Measurements from ENCODE around the gene RGS7.

RGS7 gene

GRCh38 chr1:240962086-240962485, 394.9 kb downstream of the RGS7 start:
- H3K4me2 ChIP-seq (ENCODE audit: low read length) = no peak overlapping the region
- H3K27ac ChIP-seq (ENCODE audit: low read length) = no peak overlapping the region
- peaks cover 40% of the 10 kb centered on the region for H3K27me3 ChIP-seq (ENCODE audit: low read depth, low read length)
- H4K20me1 ChIP-seq (ENCODE audit: insufficient read depth, low read length) = no peaks in the 10 kb centered on the region
- H3K36me3 ChIP-seq (replicated peaks; ENCODE audit: low read depth, low read length) = no peaks in the 10 kb centered on the region
- TF ChIP-seq CTCF (IDR thresholded peaks at IDR 0.05; ENCODE audit: low read depth, low read length) = no peak
- no peak for TF ChIP-seq EZH2phosphoT487 (IDR thresholded peaks at IDR 0.05; ENCODE audit: low read depth)
- H3K79me2 ChIP-seq (ENCODE audit: low read length) = no peaks in the 10 kb centered on the region
- H3K4me3 ChIP-seq (ENCODE audit: low read length) = no peak overlapping the region
- no peaks in the 10 kb centered on the region for H3K4me1 ChIP-seq (ENCODE audit: low read length)
- H3K9me3 ChIP-seq (ENCODE audit: insufficient read depth, low read length) = no peaks in the 10 kb centered on the region
- no peak overlapping the region for H3K9ac ChIP-seq (ENCODE audit: low read length)
- H2AFZ ChIP-seq (ENCODE audit: low read depth, low read length) = no peak overlapping the region

- TF ChIP-seq EZH2phosphoT487 (IDR thresholded peaks at IDR 0.05; ENCODE audit: low read depth) (no peak), CTCF (IDR thresholded peaks at IDR 0.05; ENCODE audit: low read depth, low read length) (no peak)
- Histone ChIP-seq H4K20me1 (ENCODE audit: insufficient read depth, low read length) (no peaks in the 10 kb centered on the region), H3K4me2 (ENCODE audit: low read length) (no peak overlapping the region), H3K27ac (ENCODE audit: low read length) (no peak overlapping the region), H3K9ac (ENCODE audit: low read length) (no peak overlapping the region), H3K4me3 (ENCODE audit: low read length) (no peak overlapping the region), H3K9me3 (ENCODE audit: insufficient read depth, low read length) (no peaks in the 10 kb centered on the region), H3K79me2 (ENCODE audit: low read length) (no peaks in the 10 kb centered on the region), H3K36me3 (replicated peaks; ENCODE audit: low read depth, low read length) (no peaks in the 10 kb centered on the region), H3K4me1 (ENCODE audit: low read length) (no peaks in the 10 kb centered on the region), H2AFZ (ENCODE audit: low read depth, low read length) (no peak overlapping the region), H3K27me3 (ENCODE audit: low read depth, low read length) (peaks cover 6% of the 10 kb centered on the region)
Measured at GRCh38 chr1:240956424-240956823, 400.6 kb downstream of the RGS7 start.

- no peaks in the 10 kb centered on the region for H3K4me1 ChIP-seq (ENCODE audit: low read length)
- no peaks in the 10 kb centered on the region for H4K20me1 ChIP-seq (ENCODE audit: insufficient read depth, low read length)
- no peak overlapping the region for H3K27ac ChIP-seq (ENCODE audit: low read length)
- no peak overlapping the region for H2AFZ ChIP-seq (ENCODE audit: low read depth, low read length)
- H3K27me3 ChIP-seq (ENCODE audit: low read depth, low read length) = peaks cover 3% of the 10 kb centered on the region; the same call in 1 of the 2 replicates
- TF ChIP-seq CTCF (IDR thresholded peaks at IDR 0.05; ENCODE audit: low read depth, low read length) (no peak), EZH2phosphoT487 (IDR thresholded peaks at IDR 0.05; ENCODE audit: low read depth) (no peak)
- no peak overlapping the region for H3K9ac ChIP-seq (ENCODE audit: low read length)
- H3K4me2 ChIP-seq (ENCODE audit: low read length) = no peak overlapping the region
- no peak overlapping the region for H3K4me3 ChIP-seq (ENCODE audit: low read length)
- H3K9me3 ChIP-seq (ENCODE audit: insufficient read depth, low read length) = no peaks in the 10 kb centered on the region
- no peaks in the 10 kb centered on the region for H3K79me2 ChIP-seq (ENCODE audit: low read length)
- H3K36me3 ChIP-seq (replicated peaks; ENCODE audit: low read depth, low read length) = no peaks in the 10 kb centered on the region
Measured at GRCh38 chr1:240956020-240956419, 401.0 kb downstream of the RGS7 start.

- no peak for TF ChIP-seq CTCF (IDR thresholded peaks at IDR 0.05; ENCODE audit: low read depth, low read length)
- TF ChIP-seq EZH2phosphoT487 (IDR thresholded peaks at IDR 0.05; ENCODE audit: low read depth) = no peak
- H3K9me3 ChIP-seq (ENCODE audit: insufficient read depth, low read length) = no peaks in the 10 kb centered on the region
- H3K4me3 ChIP-seq (ENCODE audit: low read length) = no peak overlapping the region
- H3K4me1 ChIP-seq (ENCODE audit: low read length) = no peaks in the 10 kb centered on the region
- H4K20me1 ChIP-seq (ENCODE audit: insufficient read depth, low read length) = no peaks in the 10 kb centered on the region
- H3K9ac ChIP-seq (ENCODE audit: low read length) = no peak overlapping the region
- no peak overlapping the region for H3K4me2 ChIP-seq (ENCODE audit: low read length)
- H3K27ac ChIP-seq (ENCODE audit: low read length) = no peak overlapping the region
- H3K79me2 ChIP-seq (ENCODE audit: low read length) = no peaks in the 10 kb centered on the region
- H3K36me3 ChIP-seq (replicated peaks; ENCODE audit: low read depth, low read length) = no peaks in the 10 kb centered on the region
- no peaks in the 10 kb centered on the region for H3K27me3 ChIP-seq (ENCODE audit: low read depth, low read length)
- no peak overlapping the region for H2AFZ ChIP-seq (ENCODE audit: low read depth, low read length)
Measured at GRCh38 chr1:240947438-240948224, 409.4 kb downstream of the RGS7 start.

Data from OCI-LY3 (cell line).